ENCODE measurements around the gene TRIOBP.
A peak's percentile ranks its signal among the peaks of the same experiment; 100 is the strongest.
"Not testable (repeated sequence)": the region's sequence is repeated elsewhere in the genome, so short reads cannot be mapped to it uniquely, and the experiment has no call there.

TRIOBP gene

GRCh38 chr22:37713761-37714160 is 16.9 kb downstream of the TRIOBP start:
- no peaks in the 10 kb centered on the region for H3K36me3 ChIP-seq (ENCODE audit: control insufficient read depth in 2 of 2, insufficient read depth in 2 of 2, low read length in 2 of 2)
- peaks cover 0 to 6% of the 10 kb centered on the region in 2 donors for H3K4me1 ChIP-seq (ENCODE audit: control insufficient read depth in 2 of 2, insufficient read depth in 2 of 2, low read length in 2 of 2)
- no peak overlapping the region for H3K27ac ChIP-seq (ENCODE audit: low read depth in 2 of 2, low read length in 2 of 2)
- no peak overlapping the region for H3K4me3 ChIP-seq (ENCODE audit: low read length in 2 of 2)
- H3K9me3 ChIP-seq (ENCODE audit: control insufficient read depth in 2 of 2, low read length in 2 of 2): no peaks in the 10 kb centered on the region
- no peak overlapping the region for H3K9ac ChIP-seq (ENCODE audit: low read depth in 1 of 2, low read length in 2 of 2)
- no peaks in the 10 kb centered on the region for H3K27me3 ChIP-seq (ENCODE audit: control insufficient read depth in 2 of 2, insufficient read depth in 2 of 2, low read length in 2 of 2)

DNA sequence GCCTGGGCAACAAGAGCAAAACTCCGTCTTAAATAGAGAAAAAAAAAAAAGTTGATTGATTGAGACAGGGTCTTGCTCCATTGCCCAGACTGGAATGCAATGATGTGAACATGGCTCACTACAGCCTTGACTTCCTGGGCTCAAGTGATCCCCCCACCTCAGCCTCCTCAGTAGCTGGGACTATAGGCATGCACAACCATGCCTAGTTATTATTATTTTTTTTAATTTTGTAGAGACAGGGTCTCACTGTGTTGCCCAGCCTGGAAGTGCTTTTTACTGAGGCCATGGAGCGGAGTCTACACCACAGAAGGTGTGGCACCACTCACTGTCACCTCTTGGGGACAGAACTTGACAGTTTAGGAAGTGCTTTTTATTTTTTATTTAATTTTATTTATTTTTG is 17.8 kb downstream of the TRIOBP start:
- Histone ChIP-seq H3K36me3 (ENCODE audit: control insufficient read depth in 2 of 2, insufficient read depth in 2 of 2, low read length in 2 of 2) (no peaks in the 10 kb centered on the region), H3K9ac (ENCODE audit: low read depth in 1 of 2, low read length in 2 of 2) (no peak overlapping the region), H3K27ac (ENCODE audit: low read depth in 2 of 2, low read length in 2 of 2) (no peak overlapping the region), H3K9me3 (ENCODE audit: control insufficient read depth in 2 of 2, low read length in 2 of 2) (no peaks in the 10 kb centered on the region), H3K4me1 (ENCODE audit: control insufficient read depth in 2 of 2, insufficient read depth in 2 of 2, low read length in 2 of 2) (peaks cover 0 to 6% of the 10 kb centered on the region in 2 donors), H3K27me3 (ENCODE audit: control insufficient read depth in 2 of 2, insufficient read depth in 2 of 2, low read length in 2 of 2) (no peaks in the 10 kb centered on the region), H3K4me3 (ENCODE audit: low read length in 2 of 2) (no peak overlapping the region)

DNA sequence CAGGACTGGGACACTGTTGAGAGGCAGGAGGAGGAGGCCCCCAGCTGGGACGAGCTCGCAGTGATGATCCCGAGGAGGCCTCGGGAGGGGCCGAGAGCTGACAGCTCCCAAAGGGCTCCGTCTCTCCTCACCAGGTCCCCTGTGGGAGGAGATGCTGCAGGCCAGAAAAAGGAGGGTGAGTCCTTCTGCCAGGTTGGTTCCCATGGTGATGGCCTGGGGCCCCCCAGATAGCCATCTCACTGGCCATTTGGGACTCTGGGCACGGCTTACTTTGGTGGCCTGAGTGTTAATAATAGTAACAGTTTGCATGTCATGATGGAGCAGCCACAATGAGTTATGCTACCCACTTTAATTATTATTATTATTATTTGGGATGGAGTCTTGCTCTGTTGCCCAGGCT is 18.9 kb downstream of the TRIOBP start:
- H3K9me3 ChIP-seq (ENCODE audit: control insufficient read depth in 2 of 2, low read length in 2 of 2): no peaks in the 10 kb centered on the region
- H3K4me1 ChIP-seq (ENCODE audit: control insufficient read depth in 2 of 2, insufficient read depth in 2 of 2, low read length in 2 of 2): peaks cover 0 to 1% of the 10 kb centered on the region in 2 donors
- H3K36me3 ChIP-seq (ENCODE audit: control insufficient read depth in 2 of 2, insufficient read depth in 2 of 2, low read length in 2 of 2): no peaks in the 10 kb centered on the region
- no peak overlapping the region for H3K4me3 ChIP-seq (ENCODE audit: low read length in 2 of 2)
- H3K27me3 ChIP-seq (ENCODE audit: control insufficient read depth in 2 of 2, insufficient read depth in 2 of 2, low read length in 2 of 2): no peaks in the 10 kb centered on the region
- no peak overlapping the region for H3K9ac ChIP-seq (ENCODE audit: low read depth in 1 of 2, low read length in 2 of 2)
- H3K27ac ChIP-seq (ENCODE audit: low read depth in 2 of 2, low read length in 2 of 2): no peak overlapping the region

DNA sequence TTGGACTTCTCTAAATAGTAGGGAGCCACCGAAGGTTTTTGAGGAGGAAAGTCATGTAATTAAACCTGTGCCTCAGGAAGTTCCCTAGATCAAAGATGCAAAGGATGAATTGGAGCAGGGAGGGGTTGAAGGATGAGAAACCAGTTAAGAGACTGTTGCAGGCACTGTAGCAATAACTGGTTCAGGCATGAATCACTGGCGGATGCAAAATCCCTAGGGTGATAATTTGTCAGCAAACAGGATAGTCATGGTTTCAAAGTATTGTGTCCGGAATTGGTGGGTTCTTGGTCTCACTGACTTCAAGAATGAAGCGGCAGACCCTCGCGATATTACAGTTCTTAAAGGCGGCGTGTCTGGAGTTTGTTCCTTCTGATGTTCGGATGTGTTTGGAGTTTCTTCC is 19.9 kb downstream of the TRIOBP start:
- Histone ChIP-seq H3K4me1 (ENCODE audit: control insufficient read depth in 2 of 2, insufficient read depth in 2 of 2, low read length in 2 of 2) (no peaks in the 10 kb centered on the region), H3K9me3 (ENCODE audit: control insufficient read depth in 2 of 2, low read length in 2 of 2) (no peaks in the 10 kb centered on the region), H3K4me3 (ENCODE audit: low read length in 2 of 2) (no peak overlapping the region)

GRCh38 chr22:37717235-37717634 is 20.4 kb downstream of the TRIOBP start:
- H3K4me1 ChIP-seq (ENCODE audit: control insufficient read depth in 2 of 2, insufficient read depth in 2 of 2, low read length in 2 of 2); H3K27me3 ChIP-seq (ENCODE audit: control insufficient read depth in 2 of 2, insufficient read depth in 2 of 2, low read length in 2 of 2); H3K9ac ChIP-seq (ENCODE audit: low read depth in 1 of 2, low read length in 2 of 2); H3K9me3 ChIP-seq (ENCODE audit: control insufficient read depth in 2 of 2, low read length in 2 of 2); H3K36me3 ChIP-seq (ENCODE audit: control insufficient read depth in 2 of 2, insufficient read depth in 2 of 2, low read length in 2 of 2); H3K27ac ChIP-seq (ENCODE audit: low read depth in 2 of 2, low read length in 2 of 2); H3K4me3 ChIP-seq (ENCODE audit: low read length in 2 of 2): not testable (repeated sequence)

More for the DNA sequence above, 19.9 kb downstream of the TRIOBP start:
- no peaks in the 10 kb centered on the region for H3K36me3 ChIP-seq (ENCODE audit: control insufficient read depth in 2 of 2, insufficient read depth in 2 of 2, low read length in 2 of 2)
- no peaks in the 10 kb centered on the region for H3K27me3 ChIP-seq (ENCODE audit: control insufficient read depth in 2 of 2, insufficient read depth in 2 of 2, low read length in 2 of 2)
- H3K27ac ChIP-seq (ENCODE audit: low read depth in 2 of 2, low read length in 2 of 2): no peak overlapping the region
- no peak overlapping the region for H3K9ac ChIP-seq (ENCODE audit: low read depth in 1 of 2, low read length in 2 of 2)

GRCh38 chr22:37717746-37718305 is 21.0 kb downstream of the TRIOBP start:
- H3K36me3 ChIP-seq (ENCODE audit: control insufficient read depth in 2 of 2, insufficient read depth in 2 of 2, low read length in 2 of 2): not testable (repeated sequence)

DNA sequence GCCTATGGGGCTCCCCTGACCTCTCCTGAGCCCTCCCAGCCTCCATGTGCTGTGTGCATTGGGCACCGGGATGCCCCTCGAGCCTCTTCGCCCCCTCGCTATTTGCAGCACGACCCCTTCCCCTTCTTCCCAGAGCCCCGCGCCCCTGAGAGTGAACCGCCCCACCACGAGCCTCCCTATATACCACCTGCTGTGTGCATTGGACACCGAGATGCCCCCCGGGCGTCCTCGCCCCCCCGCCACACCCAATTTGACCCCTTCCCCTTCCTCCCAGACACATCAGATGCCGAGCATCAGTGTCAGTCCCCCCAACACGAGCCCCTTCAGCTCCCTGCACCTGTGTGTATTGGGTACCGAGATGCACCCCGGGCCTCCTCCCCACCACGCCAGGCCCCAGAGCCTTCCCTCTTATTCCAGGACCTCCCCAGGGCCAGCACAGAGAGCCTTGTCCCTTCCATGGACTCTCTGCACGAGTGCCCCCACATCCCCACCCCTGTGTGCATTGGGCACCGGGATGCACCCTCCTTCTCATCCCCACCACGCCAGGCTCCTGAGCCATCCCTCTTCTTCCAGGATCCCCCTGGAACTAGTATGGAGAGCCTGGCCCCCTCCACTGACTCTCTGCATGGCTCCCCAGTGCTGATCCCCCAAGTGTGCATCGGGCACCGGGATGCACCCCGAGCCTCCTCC is 28.8 kb downstream of the TRIOBP start:
- H3K4me1 ChIP-seq (ENCODE audit: control insufficient read depth in 2 of 2, insufficient read depth in 2 of 2, low read length in 2 of 2): peaks cover 4% of the 10 kb centered on the region in 2 donors
- H3K9ac ChIP-seq (ENCODE audit: low read depth in 1 of 2, low read length in 2 of 2): no peak overlapping the region
- H3K4me3 ChIP-seq (ENCODE audit: low read length in 2 of 2): no peak overlapping the region
- H3K27ac ChIP-seq (ENCODE audit: low read depth in 2 of 2, low read length in 2 of 2): no peak overlapping the region
- H3K9me3 ChIP-seq (ENCODE audit: control insufficient read depth in 2 of 2, low read length in 2 of 2): no peaks in the 10 kb centered on the region
- H3K27me3 ChIP-seq (ENCODE audit: control insufficient read depth in 2 of 2, insufficient read depth in 2 of 2, low read length in 2 of 2): no peaks in the 10 kb centered on the region
- no peaks in the 10 kb centered on the region for H3K36me3 ChIP-seq (ENCODE audit: control insufficient read depth in 2 of 2, insufficient read depth in 2 of 2, low read length in 2 of 2)

More at GRCh38 chr22:37717746-37718305, 21.0 kb downstream of the TRIOBP start:
- not testable (repeated sequence) for H3K27me3 ChIP-seq (ENCODE audit: control insufficient read depth in 2 of 2, insufficient read depth in 2 of 2, low read length in 2 of 2); H3K9me3 ChIP-seq (ENCODE audit: control insufficient read depth in 2 of 2, low read length in 2 of 2); H3K4me3 ChIP-seq (ENCODE audit: low read length in 2 of 2); H3K9ac ChIP-seq (ENCODE audit: low read depth in 1 of 2, low read length in 2 of 2); H3K27ac ChIP-seq (ENCODE audit: low read depth in 2 of 2, low read length in 2 of 2); H3K4me1 ChIP-seq (ENCODE audit: control insufficient read depth in 2 of 2, insufficient read depth in 2 of 2, low read length in 2 of 2)

- Histone ChIP-seq H3K4me3 (ENCODE audit: low read length in 2 of 2) (no peak overlapping the region), H3K36me3 (ENCODE audit: control insufficient read depth in 2 of 2, insufficient read depth in 2 of 2, low read length in 2 of 2) (no peaks in the 10 kb centered on the region), H3K27ac (ENCODE audit: low read depth in 2 of 2, low read length in 2 of 2) (no peak overlapping the region), H3K9me3 (ENCODE audit: control insufficient read depth in 2 of 2, low read length in 2 of 2) (no peaks in the 10 kb centered on the region), H3K27me3 (ENCODE audit: control insufficient read depth in 2 of 2, insufficient read depth in 2 of 2, low read length in 2 of 2) (no peaks in the 10 kb centered on the region), H3K9ac (ENCODE audit: low read depth in 1 of 2, low read length in 2 of 2) (no peak overlapping the region), H3K4me1 (ENCODE audit: control insufficient read depth in 2 of 2, insufficient read depth in 2 of 2, low read length in 2 of 2) (peaks cover 6 to 9% of the 10 kb centered on the region in 2 donors)
These were observed 29.5 kb downstream of the TRIOBP start for GRCh38 chr22:37726241-37726887.

DNA sequence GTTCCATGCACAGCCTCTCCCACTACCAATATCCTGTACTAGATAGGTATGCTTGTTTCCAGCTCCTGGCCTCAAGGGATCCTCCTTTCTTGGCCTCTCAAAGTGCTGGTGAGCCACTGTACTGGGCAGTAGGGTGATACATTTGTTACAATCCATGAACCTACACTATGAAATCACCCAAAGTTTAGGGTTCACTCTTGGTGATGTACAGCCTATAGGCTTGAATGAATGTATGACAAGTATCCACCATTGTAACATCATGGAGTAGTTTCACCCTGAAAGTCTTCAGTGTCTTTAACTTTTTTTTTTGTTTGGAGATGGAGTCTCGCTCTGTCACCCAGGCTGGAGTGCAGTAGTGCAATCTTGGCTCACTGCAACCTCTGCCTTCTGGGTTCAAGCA is 31.8 kb downstream of the TRIOBP start:
- H3K4me1 ChIP-seq (ENCODE audit: control insufficient read depth in 2 of 2, insufficient read depth in 2 of 2, low read length in 2 of 2): peaks cover 15 to 28% of the 10 kb centered on the region in 2 donors
- H3K27ac ChIP-seq (ENCODE audit: low read depth in 2 of 2, low read length in 2 of 2): no peak overlapping the region
- H3K9me3 ChIP-seq (ENCODE audit: control insufficient read depth in 2 of 2, low read length in 2 of 2): no peaks in the 10 kb centered on the region
- H3K27me3 ChIP-seq (ENCODE audit: control insufficient read depth in 2 of 2, insufficient read depth in 2 of 2, low read length in 2 of 2): no peaks in the 10 kb centered on the region
- no peak overlapping the region for H3K9ac ChIP-seq (ENCODE audit: low read depth in 1 of 2, low read length in 2 of 2)
- H3K4me3 ChIP-seq (ENCODE audit: low read length in 2 of 2): no peak overlapping the region
- H3K36me3 ChIP-seq (ENCODE audit: control insufficient read depth in 2 of 2, insufficient read depth in 2 of 2, low read length in 2 of 2): no peaks in the 10 kb centered on the region

DNA sequence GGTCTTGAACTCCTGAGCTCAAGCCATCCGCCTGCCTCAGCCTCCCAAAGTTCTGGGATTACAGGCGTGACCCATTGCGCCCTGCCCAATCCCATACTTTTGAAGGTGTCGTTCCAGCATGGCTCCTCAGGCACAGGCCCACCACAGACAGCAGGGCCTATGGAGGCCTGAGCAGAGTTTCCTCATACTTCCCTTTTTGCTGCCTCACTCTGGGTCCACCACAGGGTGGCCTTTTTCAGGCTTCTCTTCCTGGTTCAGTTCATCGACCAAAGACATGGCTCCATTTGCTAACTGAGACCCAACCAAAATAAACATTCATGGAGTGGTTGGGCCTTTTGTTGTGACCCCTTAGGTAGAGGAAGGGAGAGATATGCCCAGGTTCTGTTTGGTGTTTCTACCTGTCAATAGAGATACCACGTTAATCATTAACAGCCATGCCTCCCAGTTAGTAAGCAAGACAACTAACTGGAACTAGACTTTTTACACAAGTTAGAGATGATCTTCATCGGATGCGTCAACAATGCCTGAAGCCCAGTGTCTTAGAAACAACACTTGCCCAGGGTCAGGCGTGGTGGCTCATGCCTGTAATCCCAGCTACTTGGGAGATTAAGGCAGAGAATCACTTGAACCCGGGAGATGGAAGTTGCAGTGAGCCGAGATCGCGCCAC is 35.1 kb downstream of the TRIOBP start:
- no peaks in the 10 kb centered on the region for H3K9me3 ChIP-seq (ENCODE audit: control insufficient read depth in 2 of 2, low read length in 2 of 2)
- H3K9ac ChIP-seq (ENCODE audit: low read depth in 1 of 2, low read length in 2 of 2): peak overlapping the region; percentile 6 to 39
- H3K36me3 ChIP-seq (ENCODE audit: control insufficient read depth in 2 of 2, insufficient read depth in 2 of 2, low read length in 2 of 2): no peaks in the 10 kb centered on the region
- H3K4me3 ChIP-seq (ENCODE audit: low read length in 2 of 2): no peak overlapping the region
- H3K4me1 ChIP-seq (ENCODE audit: control insufficient read depth in 2 of 2, insufficient read depth in 2 of 2, low read length in 2 of 2): peaks cover 19 to 44% of the 10 kb centered on the region in 2 donors
- peak overlapping the region; percentile 93 to 97 for H3K27ac ChIP-seq (ENCODE audit: low read depth in 2 of 2, low read length in 2 of 2)
- no peaks in the 10 kb centered on the region for H3K27me3 ChIP-seq (ENCODE audit: control insufficient read depth in 2 of 2, insufficient read depth in 2 of 2, low read length in 2 of 2)
